ENCODE measurements around the gene EIF2B2.

EIF2B2 gene

DNA sequence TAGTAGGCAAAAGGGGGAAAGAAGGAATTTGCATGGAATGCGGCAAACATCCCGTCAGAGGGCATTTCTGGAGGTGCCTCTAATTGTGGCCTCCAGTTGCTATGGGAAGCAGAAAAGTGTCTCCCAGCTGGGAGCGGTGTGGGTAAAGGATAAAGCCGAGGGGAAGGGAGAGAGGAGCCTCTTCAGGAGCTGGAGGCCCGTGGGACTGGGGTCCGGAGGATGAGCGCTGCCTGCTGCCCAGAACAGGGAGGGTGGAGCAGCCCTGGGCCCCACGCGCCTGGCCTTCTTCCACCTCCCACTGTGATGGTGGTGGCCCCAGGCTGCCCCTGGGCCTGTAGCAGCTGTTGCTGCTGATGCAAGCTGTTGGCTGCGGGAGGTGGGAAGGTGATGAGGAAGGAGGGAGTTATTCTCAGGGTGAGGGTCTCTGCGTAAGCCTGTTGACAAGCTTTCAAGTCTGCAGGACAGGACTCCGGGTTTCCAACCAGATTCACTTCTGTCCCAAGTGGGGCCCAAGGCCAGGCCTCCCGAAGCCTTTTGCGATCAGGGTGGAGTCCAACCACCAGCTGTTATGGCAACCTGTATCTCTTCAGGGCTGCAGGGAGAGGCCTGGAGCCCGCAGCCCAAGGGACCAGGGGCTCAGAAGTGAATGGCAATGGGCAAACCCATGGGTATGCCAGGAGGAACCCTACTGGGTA lies 28.2 kb upstream of the EIF2B2 start:
- no peak for DNase-seq

DNA sequence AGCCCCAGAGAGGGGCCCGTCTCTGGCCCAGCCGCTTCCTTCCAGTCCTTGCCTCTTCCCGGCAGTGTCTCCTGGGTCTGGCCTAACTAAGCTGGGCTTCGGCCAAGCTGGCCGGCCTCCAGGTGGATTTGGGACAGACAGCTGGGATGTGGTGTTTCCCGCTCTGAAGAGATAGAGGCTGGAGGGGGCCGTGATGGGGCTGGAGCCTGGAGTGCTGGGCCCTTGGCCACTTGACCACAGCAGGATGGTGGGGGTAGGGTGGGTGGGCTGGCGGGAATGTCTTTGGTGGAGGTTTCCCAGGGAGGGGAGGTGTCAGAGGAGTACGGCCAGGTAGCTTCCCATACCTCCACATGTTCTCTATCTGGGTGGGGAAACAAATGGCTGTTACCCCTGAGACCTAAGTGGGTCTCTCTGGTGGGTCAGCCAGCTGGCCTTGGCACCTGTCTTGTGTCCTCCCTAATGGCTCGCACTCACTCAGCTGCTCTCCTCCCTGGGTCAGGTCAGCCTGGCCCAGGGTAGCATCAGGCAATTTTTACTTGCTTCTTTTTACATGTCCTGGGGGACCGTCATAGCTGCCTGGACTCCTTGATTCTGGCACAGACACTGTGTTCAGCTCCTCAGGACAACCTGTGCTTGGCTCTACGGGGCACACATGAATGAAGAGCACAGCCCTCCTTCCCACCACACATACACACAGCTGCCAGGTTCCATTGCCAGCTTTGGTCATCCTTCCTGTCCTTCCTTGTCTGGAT lies 27.5 kb upstream of the EIF2B2 start:
- no peak for DNase-seq

- no peak for DNase-seq
Observed at GRCh38 chr14:74976264-74977113, 26.2 kb upstream of the EIF2B2 start.

DNA sequence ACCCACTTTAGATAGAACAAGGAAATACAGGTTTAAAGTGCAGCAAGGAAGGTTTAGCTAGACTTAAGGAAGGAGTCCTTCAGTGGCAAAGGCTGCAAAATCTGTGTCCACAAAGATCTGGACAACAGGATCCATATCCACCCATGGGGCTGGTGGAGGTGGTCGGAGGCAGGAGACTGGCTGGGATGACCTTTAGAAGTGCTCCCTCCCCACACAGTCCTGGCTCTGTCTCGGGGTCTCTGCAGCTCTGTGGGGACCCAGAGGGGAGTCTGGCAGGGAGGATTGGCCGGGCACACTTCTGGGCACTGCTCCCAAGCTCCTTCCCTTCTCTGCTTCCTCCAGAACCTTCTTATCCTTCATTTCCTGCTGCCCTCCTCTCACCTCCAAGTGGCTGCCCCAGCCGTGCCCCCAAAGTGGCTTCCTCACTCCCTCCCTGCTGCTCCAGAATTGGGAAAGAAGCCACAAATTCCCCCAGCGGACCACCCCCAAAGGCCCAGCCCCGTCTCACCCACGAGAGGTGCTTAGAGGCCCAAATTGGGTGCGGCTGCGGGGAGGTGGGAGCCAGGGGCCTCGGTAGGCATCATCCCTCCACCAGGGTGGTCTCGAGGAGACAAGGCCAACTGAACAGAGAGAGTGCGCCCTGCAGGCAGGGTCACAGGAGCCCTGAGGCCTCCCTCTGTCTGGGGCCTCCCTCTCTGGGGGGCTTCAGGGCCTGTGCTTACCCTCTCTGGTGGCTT lies 25.4 kb upstream of the EIF2B2 start:
- DNase-seq, result no peak

- DNase-seq, result no peak
Observed at GRCh38 chr14:74977901-74978385, 24.8 kb upstream of the EIF2B2 start.

GRCh38 chr14:74978416-74978947 lies 24.2 kb upstream of the EIF2B2 start:
- no peak for DNase-seq

DNA sequence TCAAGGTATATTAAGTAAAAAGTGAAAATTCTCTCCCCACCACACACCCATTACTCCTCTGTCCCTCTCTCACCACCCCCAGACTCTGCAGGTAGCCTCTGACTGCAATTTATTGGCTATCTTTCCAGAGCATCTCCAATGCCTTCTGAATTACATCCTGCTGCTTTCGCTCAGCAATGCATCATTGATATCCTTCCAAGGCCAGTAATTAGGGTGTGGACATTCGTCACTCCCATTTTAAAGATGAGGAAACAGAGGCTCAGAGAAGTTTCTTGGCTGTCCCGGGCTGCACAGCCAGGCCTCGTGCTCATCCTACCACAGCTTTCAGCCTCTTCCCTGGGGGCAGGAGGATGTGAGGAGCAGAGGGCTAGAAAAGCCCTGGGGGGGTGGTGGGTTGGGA lies 23.7 kb upstream of the EIF2B2 start:
- DNase-seq, result no peak

GRCh38 chr14:74979442-74980397 lies 23.0 kb upstream of the EIF2B2 start:
- DNase-seq, result no peak

DNA sequence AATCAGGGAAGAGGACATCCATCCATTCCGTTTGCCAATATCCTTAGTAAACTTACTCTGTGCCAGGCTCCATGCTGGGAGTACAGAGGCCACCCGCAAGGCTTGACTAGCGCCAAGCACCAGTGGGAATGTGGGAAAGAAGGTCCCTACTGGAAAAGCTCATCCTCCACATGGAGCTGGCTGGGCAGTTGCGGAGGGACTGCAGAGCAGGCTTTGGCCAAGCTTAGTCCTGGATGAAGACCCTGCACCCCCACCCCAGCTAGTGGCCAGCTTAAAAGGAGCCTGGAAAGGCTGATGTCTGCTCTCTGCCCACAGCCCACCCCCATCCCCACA lies 22.4 kb upstream of the EIF2B2 start:
- no peak for DNase-seq

DNA sequence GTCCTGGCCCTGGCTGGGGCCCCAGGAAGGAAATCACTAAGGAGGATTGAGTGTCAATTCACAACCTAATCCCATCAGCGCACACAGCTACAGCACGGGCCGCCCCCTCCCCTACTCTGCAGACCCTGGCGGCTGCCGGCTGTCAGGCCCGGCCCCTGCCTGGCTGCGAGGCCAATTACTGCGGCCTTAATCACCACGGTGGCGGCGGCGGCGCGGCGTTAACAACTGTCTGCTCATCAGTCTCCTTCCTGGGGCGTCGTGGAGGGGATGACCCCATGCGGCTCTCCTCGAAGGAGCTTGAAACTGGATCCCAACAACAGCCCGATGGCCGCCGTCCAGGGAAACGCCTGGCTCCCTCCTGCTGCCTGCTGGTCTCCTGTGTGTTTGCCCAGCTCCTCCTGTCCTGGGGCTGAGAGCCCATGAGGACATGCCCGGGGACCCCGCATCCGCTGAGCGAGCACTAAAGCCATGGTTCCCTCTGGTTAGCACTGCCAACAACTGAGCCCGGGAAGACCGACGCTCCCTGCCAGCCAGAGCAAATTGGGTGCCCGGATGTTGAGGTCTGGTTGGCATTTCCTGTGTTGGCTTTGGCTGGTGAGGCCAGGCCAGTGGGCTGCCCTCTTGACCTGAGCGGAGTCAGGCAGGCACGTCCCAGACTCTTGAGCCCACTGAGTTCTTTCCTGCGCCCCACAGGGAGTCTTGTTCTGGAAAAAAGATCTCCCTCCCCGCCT lies 21.8 kb upstream of the EIF2B2 start:
- DNase-seq, result no peak

GRCh38 chr14:74981462-74981782 lies 21.3 kb upstream of the EIF2B2 start:
- no peak for DNase-seq

- no peak for DNase-seq
Observed at GRCh38 chr14:74981833-74982232, 20.9 kb upstream of the EIF2B2 start.

DNA sequence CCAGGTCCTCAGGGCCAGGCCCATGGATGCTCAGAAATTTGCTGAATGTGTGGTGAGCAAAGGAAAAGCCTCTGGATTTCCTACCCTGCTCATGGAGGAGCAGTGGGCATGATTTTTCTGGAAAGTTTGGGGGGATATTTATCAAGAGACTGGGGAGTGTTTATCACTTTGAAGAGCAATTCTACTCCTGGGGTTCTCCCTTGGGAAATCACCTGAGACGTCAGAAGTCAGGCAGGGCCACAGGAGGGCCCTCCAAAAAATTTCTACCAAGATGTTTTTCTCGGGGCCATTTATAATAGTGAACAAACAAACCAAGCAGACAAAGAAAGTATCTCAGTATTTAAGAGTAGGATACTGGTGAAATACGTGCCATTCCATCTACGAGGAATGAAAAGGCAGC lies 20.1 kb upstream of the EIF2B2 start:
- DNase-seq, result no peak

- no peak for DNase-seq
Observed at GRCh38 chr14:74983343-74983742, 19.4 kb upstream of the EIF2B2 start.

GRCh38 chr14:74984236-74985027 lies 18.3 kb upstream of the EIF2B2 start:
- DNase-seq, result no peak

DNA sequence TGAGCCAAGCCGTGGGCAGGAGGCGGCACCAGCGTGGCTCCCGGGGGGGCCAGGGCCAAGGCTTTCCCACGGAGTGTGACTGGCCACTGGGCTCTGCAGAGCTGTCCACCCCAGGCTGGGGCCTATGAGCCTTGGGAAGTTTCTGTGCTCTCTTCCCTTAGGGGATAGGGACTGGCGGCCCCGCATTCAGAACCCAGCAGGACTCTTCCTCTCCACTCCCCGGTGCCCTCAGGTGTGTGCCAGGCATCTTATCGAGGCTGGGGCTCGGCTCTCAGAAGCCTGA lies 17.8 kb upstream of the EIF2B2 start:
- no peak for DNase-seq

GRCh38 chr14:74985806-74986205 lies 16.9 kb upstream of the EIF2B2 start:
- DNase-seq, result no peak

GRCh38 chr14:74988131-74988530 lies 14.6 kb upstream of the EIF2B2 start:
- no peak for DNase-seq

DNA sequence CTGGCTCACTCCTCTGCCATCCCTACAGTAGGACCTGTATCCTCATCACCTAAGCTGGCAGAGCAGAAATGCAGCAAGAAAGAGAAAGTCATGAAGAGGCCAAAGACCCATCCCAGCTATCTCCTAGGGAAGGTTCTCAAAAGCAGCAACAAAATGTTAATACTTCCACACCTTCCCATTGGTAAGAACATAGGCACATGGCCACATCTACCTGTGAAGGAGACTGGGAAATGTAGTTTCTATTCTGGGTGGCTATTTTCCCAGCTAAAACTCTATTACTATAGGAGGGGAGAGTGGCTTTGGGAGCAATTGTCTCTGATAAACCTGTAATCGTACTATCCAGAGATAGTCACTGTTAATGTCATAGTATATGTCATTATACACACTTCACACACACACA lies 13.7 kb upstream of the EIF2B2 start:
- no peak for DNase-seq

- DNase-seq, result peak; percentile 7
Observed at GRCh38 chr14:74994182-74994581, 8.5 kb upstream of the EIF2B2 start.
